HepG2 (cell line): Measurements from ENCODE around the gene HTR7.

ENCODE experiments used
- EZH2 ChIP-seq: conservative IDR thresholded peaks from 2 replicates; pipeline ENCODE4 v1.6.1; 2012; ENCODE audit warnings: mild to moderate bottlenecking, low read depth, low read length, moderate library complexity
- GTF2F1 ChIP-seq: fragments of 150-350 bp; IDR thresholded peaks from 2 replicates; pipeline ENCODE4 v1.6.1; 2014; ENCODE audit warnings: low read length
- IRF2 ChIP-seq: IDR thresholded peaks from 2 replicates; pipeline ENCODE4 v1.6.1; 2018; ENCODE audit warnings: missing genetic modification reagents, missing compliant biosample characterization
- MAFK ChIP-seq, 2 experiments: IDR thresholded peaks in 1 of 2; conservative IDR thresholded peaks in 1 of 2; 2 replicates each; pipeline ENCODE4 v1.6.1; 2011; ENCODE audit warnings: improper control_type of control experiment in 2 of 2, low read length in 2 of 2
- NFYB ChIP-seq: sonication (generic); formaldehyde crosslinking; IDR thresholded peaks from 2 replicates; pipeline ENCODE4 v1.4.0; 2020; ENCODE audit warnings: missing genetic modification reagents
- PAX8 ChIP-seq: sonication (generic); formaldehyde crosslinking; IDR thresholded peaks from 2 replicates; pipeline ENCODE4 v1.8.0; 2022; ENCODE audit warnings: mild to moderate bottlenecking, missing genetic modification reagents, borderline replicate concordance
- SRF ChIP-seq: IDR thresholded peaks from 2 replicates; pipeline ENCODE4 v1.6.1; 2011; ENCODE audit warnings: mild to moderate bottlenecking, low read depth, low read length, moderate library complexity
- TEAD2 ChIP-seq: sonication (generic); formaldehyde crosslinking; IDR thresholded peaks from 2 replicates; pipeline ENCODE4 v1.9.0; 2021; ENCODE audit warnings: missing genetic modification reagents
- TF ChIP-seq, protein P1 (sequence below): sonication (generic); formaldehyde crosslinking; IDR thresholded peaks from 2 replicates; pipeline ENCODE4 v1.4.0; 2020; ENCODE audit warnings: missing genetic modification reagents, mild to moderate bottlenecking, borderline replicate concordance
- TF ChIP-seq, protein P2 (sequence below): sonication (generic); formaldehyde crosslinking; IDR thresholded peaks from 2 replicates; pipeline ENCODE4 v1.4.0; 2020; ENCODE audit warnings: mild to moderate bottlenecking, missing genetic modification reagents
- TF ChIP-seq, protein P3 (sequence below): sonication (generic); formaldehyde crosslinking; IDR thresholded peaks from 2 replicates; pipeline ENCODE4 v1.5.0; 2020; ENCODE audit warnings: mild to moderate bottlenecking, missing genetic modification reagents, moderate library complexity
- TF ChIP-seq, protein P4 (sequence below): sonication (generic); formaldehyde crosslinking; IDR thresholded peaks from 2 replicates; pipeline ENCODE4 v1.9.0; 2022; ENCODE audit warnings: low read depth, missing genetic modification reagents

DNA sequence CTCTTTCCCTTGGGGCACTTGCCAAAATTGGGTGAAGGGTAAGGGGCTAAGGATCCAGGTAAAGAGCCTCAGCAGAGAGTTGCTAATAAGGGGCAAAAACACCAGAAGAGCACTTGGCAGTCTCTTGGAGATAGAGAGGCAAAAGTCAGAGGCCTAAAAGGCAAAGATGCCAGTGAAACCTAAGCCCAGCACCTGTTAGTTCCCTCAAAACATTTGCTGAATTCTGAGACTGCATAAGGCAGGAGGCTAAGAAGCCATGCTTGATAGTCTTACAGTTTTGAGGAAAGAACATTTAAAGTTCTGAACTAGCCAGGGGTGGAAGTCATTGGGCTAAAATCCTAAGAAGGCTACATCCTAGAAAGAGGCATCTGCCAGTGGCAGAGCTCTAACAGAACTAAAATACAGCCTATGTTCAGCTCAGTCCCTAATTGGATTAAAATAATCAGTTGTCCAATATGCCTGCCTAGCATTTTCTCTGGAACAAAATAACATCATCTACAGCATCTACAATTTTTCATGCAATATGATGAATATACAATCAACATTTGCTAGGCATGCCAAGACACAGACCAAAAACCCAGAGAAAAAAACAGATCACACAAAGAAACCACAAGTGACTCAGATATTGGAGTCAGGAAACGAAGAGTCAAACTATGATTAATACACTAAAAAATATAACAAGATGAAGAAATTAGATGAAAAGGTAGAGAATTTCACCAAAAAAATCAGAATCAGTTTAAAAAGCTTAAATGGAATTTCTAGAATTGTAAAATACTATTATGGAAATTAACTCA is 7.7 kb downstream of the HTR7 start:
- no peak for TF ChIP-seq EZH2
- TF ChIP-seq, protein P1, sequence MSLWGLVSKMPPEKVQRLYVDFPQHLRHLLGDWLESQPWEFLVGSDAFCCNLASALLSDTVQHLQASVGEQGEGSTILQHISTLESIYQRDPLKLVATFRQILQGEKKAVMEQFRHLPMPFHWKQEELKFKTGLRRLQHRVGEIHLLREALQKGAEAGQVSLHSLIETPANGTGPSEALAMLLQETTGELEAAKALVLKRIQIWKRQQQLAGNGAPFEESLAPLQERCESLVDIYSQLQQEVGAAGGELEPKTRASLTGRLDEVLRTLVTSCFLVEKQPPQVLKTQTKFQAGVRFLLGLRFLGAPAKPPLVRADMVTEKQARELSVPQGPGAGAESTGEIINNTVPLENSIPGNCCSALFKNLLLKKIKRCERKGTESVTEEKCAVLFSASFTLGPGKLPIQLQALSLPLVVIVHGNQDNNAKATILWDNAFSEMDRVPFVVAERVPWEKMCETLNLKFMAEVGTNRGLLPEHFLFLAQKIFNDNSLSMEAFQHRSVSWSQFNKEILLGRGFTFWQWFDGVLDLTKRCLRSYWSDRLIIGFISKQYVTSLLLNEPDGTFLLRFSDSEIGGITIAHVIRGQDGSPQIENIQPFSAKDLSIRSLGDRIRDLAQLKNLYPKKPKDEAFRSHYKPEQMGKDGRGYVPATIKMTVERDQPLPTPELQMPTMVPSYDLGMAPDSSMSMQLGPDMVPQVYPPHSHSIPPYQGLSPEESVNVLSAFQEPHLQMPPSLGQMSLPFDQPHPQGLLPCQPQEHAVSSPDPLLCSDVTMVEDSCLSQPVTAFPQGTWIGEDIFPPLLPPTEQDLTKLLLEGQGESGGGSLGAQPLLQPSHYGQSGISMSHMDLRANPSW (CRISPR knock-in tag), result no peak
- TF ChIP-seq, protein P2, sequence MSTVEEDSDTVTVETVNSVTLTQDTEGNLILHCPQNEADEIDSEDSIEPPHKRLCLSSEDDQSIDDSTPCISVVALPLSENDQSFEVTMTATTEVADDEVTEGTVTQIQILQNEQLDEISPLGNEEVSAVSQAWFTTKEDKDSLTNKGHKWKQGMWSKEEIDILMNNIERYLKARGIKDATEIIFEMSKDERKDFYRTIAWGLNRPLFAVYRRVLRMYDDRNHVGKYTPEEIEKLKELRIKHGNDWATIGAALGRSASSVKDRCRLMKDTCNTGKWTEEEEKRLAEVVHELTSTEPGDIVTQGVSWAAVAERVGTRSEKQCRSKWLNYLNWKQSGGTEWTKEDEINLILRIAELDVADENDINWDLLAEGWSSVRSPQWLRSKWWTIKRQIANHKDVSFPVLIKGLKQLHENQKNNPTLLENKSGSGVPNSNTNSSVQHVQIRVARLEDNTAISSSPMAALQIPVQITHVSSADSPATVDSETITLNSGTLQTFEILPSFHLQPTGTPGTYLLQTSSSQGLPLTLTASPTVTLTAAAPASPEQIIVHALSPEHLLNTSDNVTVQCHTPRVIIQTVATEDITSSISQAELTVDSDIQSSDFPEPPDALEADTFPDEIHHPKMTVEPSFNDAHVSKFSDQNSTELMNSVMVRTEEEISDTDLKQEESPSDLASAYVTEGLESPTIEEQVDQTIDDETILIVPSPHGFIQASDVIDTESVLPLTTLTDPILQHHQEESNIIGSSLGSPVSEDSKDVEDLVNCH (CRISPR knock-in tag), result no peak
- no peak for TF ChIP-seq IRF2
- TF ChIP-seq MAFK (conservative IDR thresholded peaks at IDR 0.05 in 1 of 2, IDR thresholded peaks at IDR 0.05 in 1 of 2; ENCODE audit: low read length in 2 of 2), result no peak
- TF ChIP-seq, protein P3, sequence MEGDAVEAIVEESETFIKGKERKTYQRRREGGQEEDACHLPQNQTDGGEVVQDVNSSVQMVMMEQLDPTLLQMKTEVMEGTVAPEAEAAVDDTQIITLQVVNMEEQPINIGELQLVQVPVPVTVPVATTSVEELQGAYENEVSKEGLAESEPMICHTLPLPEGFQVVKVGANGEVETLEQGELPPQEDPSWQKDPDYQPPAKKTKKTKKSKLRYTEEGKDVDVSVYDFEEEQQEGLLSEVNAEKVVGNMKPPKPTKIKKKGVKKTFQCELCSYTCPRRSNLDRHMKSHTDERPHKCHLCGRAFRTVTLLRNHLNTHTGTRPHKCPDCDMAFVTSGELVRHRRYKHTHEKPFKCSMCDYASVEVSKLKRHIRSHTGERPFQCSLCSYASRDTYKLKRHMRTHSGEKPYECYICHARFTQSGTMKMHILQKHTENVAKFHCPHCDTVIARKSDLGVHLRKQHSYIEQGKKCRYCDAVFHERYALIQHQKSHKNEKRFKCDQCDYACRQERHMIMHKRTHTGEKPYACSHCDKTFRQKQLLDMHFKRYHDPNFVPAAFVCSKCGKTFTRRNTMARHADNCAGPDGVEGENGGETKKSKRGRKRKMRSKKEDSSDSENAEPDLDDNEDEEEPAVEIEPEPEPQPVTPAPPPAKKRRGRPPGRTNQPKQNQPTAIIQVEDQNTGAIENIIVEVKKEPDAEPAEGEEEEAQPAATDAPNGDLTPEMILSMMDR (CRISPR knock-in tag), result no peak
- no peak for TF ChIP-seq NFYB (CRISPR knock-in tag)
- no peak for TF ChIP-seq TEAD2 (CRISPR knock-in tag)
- TF ChIP-seq PAX8, result no peak
- TF ChIP-seq SRF, result no peak
- no peak for TF ChIP-seq GTF2F1
- TF ChIP-seq, protein P4, sequence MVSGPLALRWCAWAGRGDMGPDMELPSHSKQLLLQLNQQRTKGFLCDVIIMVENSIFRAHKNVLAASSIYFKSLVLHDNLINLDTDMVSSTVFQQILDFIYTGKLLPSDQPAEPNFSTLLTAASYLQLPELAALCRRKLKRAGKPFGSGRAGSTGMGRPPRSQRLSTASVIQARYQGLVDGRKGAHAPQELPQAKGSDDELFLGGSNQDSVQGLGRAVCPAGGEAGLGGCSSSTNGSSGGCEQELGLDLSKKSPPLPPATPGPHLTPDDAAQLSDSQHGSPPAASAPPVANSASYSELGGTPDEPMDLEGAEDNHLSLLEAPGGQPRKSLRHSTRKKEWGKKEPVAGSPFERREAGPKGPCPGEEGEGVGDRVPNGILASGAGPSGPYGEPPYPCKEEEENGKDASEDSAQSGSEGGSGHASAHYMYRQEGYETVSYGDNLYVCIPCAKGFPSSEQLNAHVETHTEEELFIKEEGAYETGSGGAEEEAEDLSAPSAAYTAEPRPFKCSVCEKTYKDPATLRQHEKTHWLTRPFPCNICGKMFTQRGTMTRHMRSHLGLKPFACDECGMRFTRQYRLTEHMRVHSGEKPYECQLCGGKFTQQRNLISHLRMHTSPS (CRISPR knock-in tag), result no peak
